K562 (cell line): ENCODE measurements around the gene SMG1. TPM values are rescaled to one million over a fixed set of nuclear protein-coding genes. Genes with fewer than 3 reads are reported as not detected.

Experiments used
- ARHGAP35 ChIP-seq: fragments of 450-650 bp; IDR thresholded peaks from 2 replicates; pipeline ENCODE4 v1.6.1; 2018; ENCODE audit not compliant: partially characterized antibody
- CBX2 ChIP-seq: fragments of 200-600 bp; sonication (generic); IDR thresholded peaks from one replicate; pipeline ENCODE4 v1.6.1; 2012; ENCODE audit warnings: mild to moderate bottlenecking, low read length, inconsistent platforms; ENCODE audit not compliant: insufficient read depth, poor library complexity, severe bottlenecking
- CEBPG ChIP-seq, 3 experiments: fragments of 200-800 bp in 1 of 3; sonication (Bioruptor generic) in 1 of 3; sonication (generic) in 1 of 3; formaldehyde crosslinking in 1 of 3; IDR thresholded peaks in 2 of 3; conservative IDR thresholded peaks in 1 of 3; 2 replicates each; pipeline versions ENCODE4 v1.6.1 to v1.8.0; 2016 to 2022; ENCODE audit warnings: missing compliant biosample characterization in 2 of 3, missing genetic modification characterization in 2 of 3, mild to moderate bottlenecking in 1 of 3, missing genetic modification reagents in 1 of 3
- CREBBP ChIP-seq: IDR thresholded peaks from one replicate; pipeline ENCODE4 v1.6.1; 2012; ENCODE audit warnings: low read depth, mild to moderate bottlenecking, control low read depth, inconsistent platforms, low read length
- CSDE1 ChIP-seq, 2 experiments: fragments of 450-650 bp; IDR thresholded peaks; 2 replicates each; pipeline ENCODE4 v1.6.1; 2016; ENCODE audit warnings: mild to moderate bottlenecking in 1 of 2
- IRF9 ChIP-seq: fragments of 450-650 bp; IDR thresholded peaks from 2 replicates; pipeline ENCODE4 v1.6.1; 2016; ENCODE audit warnings: missing biosample characterization, missing genetic modification characterization
- MCM3 ChIP-seq: fragments of 450-650 bp; IDR thresholded peaks from 2 replicates; pipeline ENCODE4 v1.6.1; 2016
- MGA ChIP-seq: fragments of 450-650 bp; IDR thresholded peaks from 2 replicates; pipeline ENCODE4 v1.6.1; 2016; ENCODE audit warnings: mild to moderate bottlenecking, moderate library complexity
- RFX7 ChIP-seq: fragments of 250-450 bp; sonication (Bioruptor Pico); IDR thresholded peaks from 2 replicates; pipeline ENCODE4 v1.5.1; 2021; ENCODE audit warnings: mild to moderate bottlenecking
- SETDB1 ChIP-seq: IDR thresholded peaks from one replicate; pipeline ENCODE4 v1.6.1; 2012; ENCODE audit warnings: low read length, control low read depth, inconsistent platforms
- TBP ChIP-seq: optimal IDR thresholded peaks from 2 replicates; pipeline ENCODE3; 2011; ENCODE audit warnings: low read depth, low read length, improper control_type of control experiment
- TCF3 ChIP-seq: sonication (generic); formaldehyde crosslinking; IDR thresholded peaks from 2 replicates; pipeline ENCODE4 v1.4.0; 2020; ENCODE audit warnings: mild to moderate bottlenecking, missing genetic modification reagents
- ZFP30 ChIP-seq: fragments of 250-450 bp; sonication (Bioruptor Pico); IDR thresholded peaks from 2 replicates; pipeline ENCODE4 v1.8.0; 2022; ENCODE audit warnings: moderate library complexity, mild to moderate bottlenecking, inconsistent platforms, borderline replicate concordance
- ZKSCAN1 ChIP-seq: fragments of 150-350 bp; IDR thresholded peaks from 2 replicates; pipeline ENCODE4 v1.6.1; 2016; ENCODE audit warnings: low read depth, low read length
- ZNF3 ChIP-seq: fragments of 250-450 bp; sonication (Bioruptor Pico); IDR thresholded peaks from 2 replicates; pipeline ENCODE4 v1.5.0; 2021; ENCODE audit warnings: mild to moderate bottlenecking, moderate library complexity
- ZNF79 ChIP-seq: fragments of 250-450 bp; sonication (Bioruptor Pico); IDR thresholded peaks from 2 replicates; pipeline ENCODE4 v1.4.0; 2020; ENCODE audit warnings: low read depth, mild to moderate bottlenecking, moderate library complexity
- polyA plus RNA-seq, 8 experiments: library from polyadenylated mRNA; depleted of rRNA in 4 of 8; stranded (reverse) in 5 of 8; unstranded in 3 of 8; fragments of >200 nt; fragmentation: Nextera tagmentation in 2 of 8; fragmentation: Illumina TruSeq in 1 of 8; extraction: Ambion mirVana in 2 of 8; extraction: Trizol in 1 of 8; gene quantifications; 2 replicates each; pipeline versions ENCODE4 v1.2.1 to v1.2.3, GENCODE V29; 2011 to 2014; ENCODE audit warnings: inconsistent platforms in 1 of 8, missing spikeins in 1 of 8
- total RNA-seq, 7 experiments: library from RNA; depleted of rRNA in 6 of 7; stranded (reverse); fragments of >200 nt in 6 of 7; fragmentation: Illumina TruSeq in 2 of 7; extraction: Trizol in 2 of 7; gene quantifications; 2 replicates each; pipeline versions ENCODE4 v1.2.1 to v1.2.3, GENCODE V29; 2011 to 2021; ENCODE audit warnings: low replicate concordance in 1 of 7

SMG1 gene
- total and polyA plus RNA-seq, 9 of the 15 experiments (the other 6 are each of a cell fraction or from before 2014, with no cell fraction given), result 3.4 to 54.8 (median 32.0) TPM

- no peak for TF ChIP-seq CBX2
- TF ChIP-seq CEBPG (CRISPR knock-in tag; IDR thresholded peaks at IDR 0.05), result no peak
- TF ChIP-seq CEBPG (tag; conservative IDR thresholded peaks at IDR 0.05 in 1 of 2, IDR thresholded peaks at IDR 0.05 in 1 of 2), result no peak
- TF ChIP-seq MCM3, result no peak
- peak; percentile 99 for TF ChIP-seq TBP
- TF ChIP-seq ZNF3 (CRISPR knock-in tag), result no peak
- no peak for TF ChIP-seq ARHGAP35
- no peak for TF ChIP-seq CREBBP
- no peak for TF ChIP-seq IRF9
- peak; percentile 10 for TF ChIP-seq ZKSCAN1
- TF ChIP-seq TCF3 (CRISPR knock-in tag), result peak; percentile 5; the same call in 1 of the 2 replicates
- peak in 1 of 2 experiments; percentile 63; a peak in 1 of 4 replicates for TF ChIP-seq CSDE1 (IDR thresholded peaks at IDR 0.05)
- no peak for TF ChIP-seq ZNF79 (CRISPR knock-in tag)
- TF ChIP-seq RFX7 (CRISPR knock-in tag), result no peak
- TF ChIP-seq MGA, result peak; percentile 78
- no peak for TF ChIP-seq SETDB1
- TF ChIP-seq ZFP30 (CRISPR knock-in tag), result no peak
Measured at GRCh38 chr16:18801145-18801972, 124.8 kb downstream of the SMG1 start, which contains the start of gene ARL6IP1 (continued).
